ENCODE results near the gene NOVA2. TPM values are rescaled to one million over a fixed set of nuclear protein-coding genes. Genes with fewer than 3 reads are reported as not detected.

NOVA2 gene
- total and polyA plus RNA-seq, 9 of the 15 experiments (the other 6 are each of a cell fraction or from before 2014, with no cell fraction given), result not detected

DNA sequence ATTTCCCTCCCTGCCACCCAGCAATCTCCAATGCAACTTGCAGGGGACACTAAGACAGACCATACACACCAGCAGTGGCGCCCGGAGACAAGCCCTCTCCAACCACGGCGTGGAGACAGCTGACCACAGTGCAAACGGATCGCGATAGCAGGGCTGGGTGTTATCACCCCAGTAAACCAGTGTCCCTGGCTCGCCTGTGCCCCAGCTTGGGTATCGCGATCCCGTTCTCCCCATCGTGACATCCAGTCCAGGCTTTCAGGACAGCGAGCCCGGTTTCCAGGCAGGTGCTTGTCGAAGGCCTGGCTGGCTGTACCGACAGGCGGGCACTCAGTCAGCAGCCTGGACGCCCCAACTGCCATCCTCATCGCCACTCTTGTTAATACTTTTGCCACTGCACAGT lies 38.4 kb downstream of the NOVA2 start:
- Histone ChIP-seq H4K20me1 (replicated peaks; ENCODE audit: control insufficient read depth, insufficient read depth, low read length) (no peaks in the 10 kb centered on the region; the same call in 1 of the 2 replicates), H3K4me3 (no peak overlapping the region), H3K27me3 (ENCODE audit: control insufficient read depth in 2 of 2, insufficient read depth in 2 of 2, low read length in 2 of 2) (peaks cover 16 to 50% of the 10 kb centered on the region in 2 experiments; a peak in 4 of 5 replicates), H3K4me2 (ENCODE audit: insufficient read depth, low read length) (no peak overlapping the region), H3K9me1 (ENCODE audit: control insufficient read depth, insufficient read depth, low read length) (no peaks in the 10 kb centered on the region), H3K9me3 (replicated peaks; ENCODE audit: control insufficient read depth, insufficient read depth, low read depth, low read length) (no peaks in the 10 kb centered on the region), H3K9ac (ENCODE audit: insufficient read depth in 1 of 2, low read depth in 2 of 2, low read length in 2 of 2) (peak overlapping the region in 1 of 2 experiments; percentile 50; a peak in 2 of 4 replicates), H3K79me2 (ENCODE audit: control insufficient read depth, insufficient read depth, low read length) (no peaks in the 10 kb centered on the region), H2AFZ (ENCODE audit: low read depth, low read length) (no peak overlapping the region), H3K36me3 (ENCODE audit: control insufficient read depth, insufficient read depth, low read length) (no peaks in the 10 kb centered on the region), H3K27ac (ENCODE audit: extremely low read depth, low read depth, low read length) (no peak overlapping the region), H3K4me1 (replicated peaks in 1 of 2; ENCODE audit: control insufficient read depth in 2 of 2, insufficient read depth in 2 of 2, low read length in 2 of 2) (peaks cover 0 to 14% of the 10 kb centered on the region in 2 experiments; a peak in 3 of 5 replicates)
- CTCF ChIA-PET (ENCODE audit: low intra/inter-chr PET ratio), result no interaction called here
- TF ChIP-seq ZC3H8 (IDR thresholded peaks at IDR 0.05) (no peak), ZBED1 (IDR thresholded peaks at IDR 0.05) (peak; percentile 98)
- TF ChIP-seq, protein P1, sequence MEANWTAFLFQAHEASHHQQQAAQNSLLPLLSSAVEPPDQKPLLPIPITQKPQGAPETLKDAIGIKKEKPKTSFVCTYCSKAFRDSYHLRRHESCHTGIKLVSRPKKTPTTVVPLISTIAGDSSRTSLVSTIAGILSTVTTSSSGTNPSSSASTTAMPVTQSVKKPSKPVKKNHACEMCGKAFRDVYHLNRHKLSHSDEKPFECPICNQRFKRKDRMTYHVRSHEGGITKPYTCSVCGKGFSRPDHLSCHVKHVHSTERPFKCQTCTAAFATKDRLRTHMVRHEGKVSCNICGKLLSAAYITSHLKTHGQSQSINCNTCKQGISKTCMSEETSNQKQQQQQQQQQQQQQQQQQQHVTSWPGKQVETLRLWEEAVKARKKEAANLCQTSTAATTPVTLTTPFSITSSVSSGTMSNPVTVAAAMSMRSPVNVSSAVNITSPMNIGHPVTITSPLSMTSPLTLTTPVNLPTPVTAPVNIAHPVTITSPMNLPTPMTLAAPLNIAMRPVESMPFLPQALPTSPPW (CRISPR knock-in tag; IDR thresholded peaks at IDR 0.05), result peak; percentile 4; the same call in 1 of the 2 replicates
- TF ChIP-seq, protein P2, sequence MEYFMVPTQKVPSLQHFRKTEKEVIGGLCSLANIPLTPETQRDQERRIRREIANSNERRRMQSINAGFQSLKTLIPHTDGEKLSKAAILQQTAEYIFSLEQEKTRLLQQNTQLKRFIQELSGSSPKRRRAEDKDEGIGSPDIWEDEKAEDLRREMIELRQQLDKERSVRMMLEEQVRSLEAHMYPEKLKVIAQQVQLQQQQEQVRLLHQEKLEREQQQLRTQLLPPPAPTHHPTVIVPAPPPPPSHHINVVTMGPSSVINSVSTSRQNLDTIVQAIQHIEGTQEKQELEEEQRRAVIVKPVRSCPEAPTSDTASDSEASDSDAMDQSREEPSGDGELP (CRISPR knock-in tag; IDR thresholded peaks at IDR 0.05; ENCODE audit: borderline replicate concordance), result peak; percentile 52; the same call in 1 of the 2 replicates
- peak; percentile 67 for ATAC-seq
- intact Hi-C loops (cut with micrococcal nuclease) (no loop called here), in situ Hi-C loops (cut with MboI) (no loop called here)
- WGBS (ENCODE audit: insufficient coverage, low coverage, missing lambda C conversion rate), result 2% methylated on average over 19 of the region's 19 CpGs
- DNase-seq (ENCODE audit: extremely low read depth in 1 of 4, low spot score in 3 of 4), result no peak
- POLR2A ChIA-PET, result no interaction called here
- BruUV-seq (replicated peaks), result no TSS peak
- FAIRE-seq, result no peak
